Activated B cell treated with CpG ODN at 0.5 μM for 24 hours (primary cell): ENCODE measurements around the gene MYO15A. TPM values are rescaled to one million over a fixed set of nuclear protein-coding genes. Genes with fewer than 3 reads are reported as not detected.

Experiments used
- ATAC-seq: fragments of 200-7000 bp; cut with Tn5 transposase; one replicate; pipeline ENCODE4 v1.10.0; 2021; ENCODE audit warnings: low read depth, mild to moderate bottlenecking, moderate library complexity
- CTCF ChIA-PET: fragments of 350-600 bp; sonication (Branson Sonifier 250); formaldehyde crosslinking; loops from one replicate; lab custom pipeline; 2021; ENCODE audit warnings: antibody characterized with exemption; lab: Charles Lee
- POLR2A ChIA-PET: fragments of 350-600 bp; sonication (Branson Sonifier 250); formaldehyde crosslinking; loops from one replicate; lab custom pipeline; 2021; ENCODE audit warnings: antibody characterized with exemption; lab: Charles Lee
- DNase-seq: peaks from one replicate; pipeline ENCODE4 v3.0.0; 2022
- H3K27ac Mint-ChIP-seq: one replicate; pipeline ENCODE4 v1.8.0; 2020; ENCODE audit warnings: mixed read lengths
- H3K27me3 Mint-ChIP-seq: one replicate; pipeline ENCODE4 v1.8.0; 2021; ENCODE audit warnings: mixed read lengths
- H3K36me3 Mint-ChIP-seq: one replicate; pipeline ENCODE4 v1.8.0; 2021; ENCODE audit warnings: low read depth, mixed read lengths
- H3K4me1 Mint-ChIP-seq: one replicate; pipeline ENCODE4 v1.8.0; 2021; ENCODE audit warnings: mixed read lengths
- H3K4me3 Mint-ChIP-seq: one replicate; pipeline ENCODE4 v1.8.0; 2020; ENCODE audit warnings: mild to moderate bottlenecking, mixed read lengths
- H3K9me3 Mint-ChIP-seq: one replicate; pipeline ENCODE4 v1.8.0; 2020; ENCODE audit warnings: mixed read lengths
- intact Hi-C: fragments of 100-400 bp; cut with micrococcal nuclease; formaldehyde crosslinking; loops from one replicate; pipeline ENCODE4 v1.15.1; 2024
- total RNA-seq: library from RNA; stranded (reverse); gene quantifications from 2 replicates; pipeline ENCODE4 v1.2.3, GENCODE V29; 2022
- TF ChIP-seq, protein P1 (sequence below): fragments of 200-600 bp; IDR thresholded peaks from one replicate; pipeline ENCODE4 v1.8.0; 2022; ENCODE audit warnings: antibody characterized with exemption, mild to moderate bottlenecking

The MYO15A gene
- total RNA-seq, 1 donor from 2014 or later = 1.3 TPM

DNA sequence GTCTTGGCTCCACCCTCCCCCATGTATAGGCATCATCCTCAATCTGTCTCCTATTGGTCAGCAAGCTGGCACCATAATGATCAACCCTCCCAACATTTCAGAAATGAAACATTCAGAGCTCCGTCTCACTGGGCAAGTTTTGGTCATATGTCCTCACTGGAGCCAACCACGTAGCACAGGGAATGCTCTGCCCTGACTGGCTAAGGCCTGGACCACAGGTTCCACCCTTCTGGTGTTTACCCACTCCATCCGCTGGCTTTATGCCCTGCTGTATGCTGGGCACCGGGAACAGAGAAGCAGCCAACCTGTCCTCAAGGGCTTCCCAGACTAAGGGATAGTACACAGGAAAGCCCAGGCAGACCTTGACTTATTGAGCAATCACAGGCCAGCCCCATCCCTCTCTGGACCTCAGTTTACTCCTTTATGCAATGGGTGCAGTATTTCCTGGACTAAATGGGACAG is 20.5 kb downstream of the MYO15A start:
- POLR2A ChIA-PET = no interaction called here
- Mint-ChIP-seq H3K27me3 (no peaks in the 10 kb centered on the region), H3K4me3 (no peak overlapping the region), H3K9me3 (no peaks in the 10 kb centered on the region), H3K27ac (no peak overlapping the region), H3K36me3 (no peaks in the 10 kb centered on the region), H3K4me1 (no peaks in the 10 kb centered on the region)
- ATAC-seq (no peak), DNase-seq (no peak)
- TF ChIP-seq, protein P1, sequence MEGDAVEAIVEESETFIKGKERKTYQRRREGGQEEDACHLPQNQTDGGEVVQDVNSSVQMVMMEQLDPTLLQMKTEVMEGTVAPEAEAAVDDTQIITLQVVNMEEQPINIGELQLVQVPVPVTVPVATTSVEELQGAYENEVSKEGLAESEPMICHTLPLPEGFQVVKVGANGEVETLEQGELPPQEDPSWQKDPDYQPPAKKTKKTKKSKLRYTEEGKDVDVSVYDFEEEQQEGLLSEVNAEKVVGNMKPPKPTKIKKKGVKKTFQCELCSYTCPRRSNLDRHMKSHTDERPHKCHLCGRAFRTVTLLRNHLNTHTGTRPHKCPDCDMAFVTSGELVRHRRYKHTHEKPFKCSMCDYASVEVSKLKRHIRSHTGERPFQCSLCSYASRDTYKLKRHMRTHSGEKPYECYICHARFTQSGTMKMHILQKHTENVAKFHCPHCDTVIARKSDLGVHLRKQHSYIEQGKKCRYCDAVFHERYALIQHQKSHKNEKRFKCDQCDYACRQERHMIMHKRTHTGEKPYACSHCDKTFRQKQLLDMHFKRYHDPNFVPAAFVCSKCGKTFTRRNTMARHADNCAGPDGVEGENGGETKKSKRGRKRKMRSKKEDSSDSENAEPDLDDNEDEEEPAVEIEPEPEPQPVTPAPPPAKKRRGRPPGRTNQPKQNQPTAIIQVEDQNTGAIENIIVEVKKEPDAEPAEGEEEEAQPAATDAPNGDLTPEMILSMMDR = no peak
- CTCF ChIA-PET = no interaction called here
- intact Hi-C loops = no loop called here

DNA sequence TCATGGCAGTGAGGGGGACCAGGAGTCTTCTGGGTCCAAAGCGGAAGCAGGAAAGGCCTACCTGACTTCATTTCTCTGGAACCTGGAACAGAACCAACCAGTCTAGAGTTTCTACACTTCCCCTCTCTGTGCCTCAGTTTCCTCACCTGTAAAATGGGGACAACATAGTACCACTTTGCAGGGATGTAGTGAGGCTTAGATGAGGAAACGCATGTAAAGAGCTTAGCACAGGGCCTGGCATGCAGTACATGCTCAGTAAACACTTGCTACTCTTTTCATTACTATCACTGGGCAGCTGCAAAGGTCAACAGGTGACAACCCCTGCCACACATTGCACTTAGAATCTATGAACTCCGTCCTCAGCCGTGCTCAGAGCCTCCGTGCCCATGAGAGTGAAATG is 24.2 kb downstream of the MYO15A start:
- Mint-ChIP-seq H3K27me3 (peaks cover 6% of the 10 kb centered on the region), H3K4me3 (no peak overlapping the region), H3K27ac (no peak overlapping the region), H3K9me3 (no peaks in the 10 kb centered on the region), H3K36me3 (no peaks in the 10 kb centered on the region), H3K4me1 (no peaks in the 10 kb centered on the region)
- no peak for DNase-seq
- TF ChIP-seq, protein P1 = no peak
- ChIA-PET POLR2A (no interaction called here), CTCF (no interaction called here)
- no peak for ATAC-seq
- intact Hi-C loops = no loop called here

DNA sequence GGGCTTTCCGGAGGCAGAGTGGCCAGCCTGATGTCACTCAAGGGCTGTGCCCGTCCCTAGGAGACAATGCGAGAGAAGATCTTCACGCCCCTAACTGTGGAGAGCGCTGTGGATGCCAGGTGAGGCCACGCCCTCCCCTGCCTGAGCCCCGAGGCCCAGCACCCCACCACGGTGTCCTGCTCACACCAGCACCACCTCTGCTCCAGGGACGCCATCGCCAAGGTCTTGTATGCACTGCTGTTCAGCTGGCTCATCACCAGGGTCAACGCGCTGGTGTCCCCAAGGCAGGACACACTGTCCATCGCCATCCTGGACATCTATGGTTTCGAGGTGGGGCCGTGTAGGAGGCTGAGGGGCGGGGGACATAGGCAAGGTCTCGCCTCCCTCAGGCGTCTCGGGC is 27.8 kb downstream of the MYO15A start:
- H3K9me3 Mint-ChIP-seq = no peaks in the 10 kb centered on the region
- no peak overlapping the region for H3K27ac Mint-ChIP-seq
- peaks cover 4% of the 10 kb centered on the region for H3K4me1 Mint-ChIP-seq
- intact Hi-C loops = no loop called here
- CTCF ChIA-PET = no interaction called here
- H3K36me3 Mint-ChIP-seq = no peaks in the 10 kb centered on the region
- DNase-seq (no peak), ATAC-seq (no peak)
- peaks cover 10% of the 10 kb centered on the region for H3K27me3 Mint-ChIP-seq
- TF ChIP-seq, protein P1 = no peak
- POLR2A ChIA-PET = no interaction called here
- H3K4me3 Mint-ChIP-seq = no peak overlapping the region

DNA sequence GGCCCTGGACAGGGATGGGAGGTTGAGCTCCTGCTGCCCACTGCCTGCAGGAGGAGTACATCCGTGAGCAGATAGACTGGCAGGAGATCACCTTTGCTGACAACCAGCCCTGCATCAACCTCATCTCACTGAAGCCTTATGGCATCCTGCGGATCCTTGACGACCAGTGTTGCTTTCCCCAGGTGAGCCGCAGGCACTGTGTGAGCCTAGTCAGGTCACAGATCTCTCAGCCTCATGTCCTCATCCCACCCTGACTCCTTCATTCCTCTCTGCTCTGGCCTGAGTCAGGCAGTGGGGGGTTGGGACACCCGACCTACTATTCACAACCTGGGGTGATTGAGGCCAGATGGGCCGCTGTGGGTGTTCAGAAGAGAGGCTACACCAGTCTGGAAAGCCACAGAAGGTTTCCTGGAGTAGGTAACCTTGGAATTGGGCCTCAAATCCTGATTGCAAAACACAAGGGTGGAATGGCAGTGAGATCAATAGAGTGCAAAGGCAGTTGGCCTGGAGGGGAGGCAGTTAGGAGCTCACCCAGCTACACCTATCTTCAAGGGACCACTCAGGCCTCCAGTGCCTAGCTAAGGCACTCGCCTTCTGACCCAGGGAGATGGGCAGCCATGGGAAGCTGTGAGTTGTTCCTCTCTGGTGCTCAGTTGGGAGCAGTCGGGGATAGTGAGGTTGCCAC is 29.7 kb downstream of the MYO15A start:
- Mint-ChIP-seq H3K4me3 (no peak overlapping the region), H3K27ac (no peak overlapping the region), H3K9me3 (no peaks in the 10 kb centered on the region), H3K27me3 (peaks cover 11% of the 10 kb centered on the region), H3K4me1 (peaks cover 4% of the 10 kb centered on the region), H3K36me3 (no peaks in the 10 kb centered on the region)
- TF ChIP-seq, protein P1 = no peak
- CTCF ChIA-PET = interaction anchor here (1.3 kb wide), 1 partner anchor 46 kb away, joined by 3 read pairs; no protein-coding TSS in a partner anchor
- POLR2A ChIA-PET = no interaction called here
- ATAC-seq (no peak), DNase-seq (no peak)
- intact Hi-C loops = no loop called here

DNA sequence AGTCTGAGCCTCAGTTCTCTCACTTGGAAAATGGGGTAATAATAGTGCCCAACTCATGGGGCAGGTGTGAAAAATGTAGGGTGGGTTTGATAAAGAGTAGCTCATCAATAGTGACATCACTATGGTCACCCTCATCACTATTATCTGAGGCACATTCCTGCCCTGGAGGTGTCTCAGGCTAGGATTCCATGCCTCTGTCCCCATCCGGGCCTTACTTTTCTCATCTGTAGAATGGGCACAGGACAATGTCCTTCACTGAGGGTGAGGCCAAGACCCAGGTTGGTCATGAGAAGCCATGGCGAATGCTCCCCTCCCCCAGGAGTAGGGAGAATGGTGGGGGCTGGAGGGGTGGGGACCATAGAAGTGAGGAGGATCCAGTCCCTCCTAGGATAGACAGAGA is 30.5 kb downstream of the MYO15A start:
- no peaks in the 10 kb centered on the region for H3K36me3 Mint-ChIP-seq
- H3K27me3 Mint-ChIP-seq = peaks cover 11% of the 10 kb centered on the region
- ATAC-seq (no peak), DNase-seq (no peak)
- no peaks in the 10 kb centered on the region for H3K9me3 Mint-ChIP-seq
- POLR2A ChIA-PET = no interaction called here
- TF ChIP-seq, protein P1 = no peak
- intact Hi-C loops = no loop called here
- H3K4me1 Mint-ChIP-seq = peaks cover 4% of the 10 kb centered on the region
- CTCF ChIA-PET = no interaction called here
- no peak overlapping the region for H3K4me3 Mint-ChIP-seq
- no peak overlapping the region for H3K27ac Mint-ChIP-seq
